Testis (tissue), 3 donors: ENCODE measurements around the gene KRT34. TPM values are rescaled to one million over a fixed set of nuclear protein-coding genes. Genes with fewer than 3 reads are reported as not detected.

Source experiments
- DNase-seq: peaks from one replicate; pipeline ENCODE4 v3.0.0-alpha.2; 2019
- H3K27ac ChIP-seq, 2 donors: fragments of 200-600 bp; sonication (generic); one replicate each; pipeline ENCODE4 v1.5.1; 2019
- H3K27me3 ChIP-seq: fragments of 200-600 bp; sonication (generic); one replicate; pipeline ENCODE4 v1.5.1; 2019
- H3K36me3 ChIP-seq: fragments of 200-600 bp; sonication (generic); one replicate; pipeline ENCODE4 v1.5.1; 2017; ENCODE audit warnings: low read depth; ENCODE audit errors: missing control alignments
- H3K4me1 ChIP-seq: fragments of 200-600 bp; sonication (generic); one replicate; pipeline ENCODE4 v1.5.1; 2019
- H3K4me3 ChIP-seq, 2 donors: fragments of 200-600 bp; sonication (generic); one replicate each; pipeline ENCODE4 v1.5.1; 2017 to 2019
- H3K9me3 ChIP-seq: fragments of 200-600 bp; sonication (generic); one replicate; pipeline ENCODE4 v1.5.1; 2017
- POLR2A ChIP-seq: fragments of 450-650 bp; IDR thresholded peaks from one replicate; pipeline ENCODE4 v1.6.1; 2017; ENCODE audit warnings: antibody characterized with exemption, mild to moderate bottlenecking, moderate library complexity
- WGBS, 2 donors: methylation state at CpG; one replicate each; pipeline ENCODE4 v1.1.5; 2018; 5-methylcytosine and 5-hydroxymethylcytosine counted together
- intact Hi-C: fragments of 100-400 bp; cut with DNase I; formaldehyde crosslinking; loops from one replicate; pipeline ENCODE4 v1.15.1; 2023; ENCODE audit warnings: low total_unique reads
- polyA plus RNA-seq: library from polyadenylated mRNA; stranded (reverse); fragments of 350-450 nt; fragmentation: Illumina TruSeq; extraction: RNeasy Lipid Tissue Mini Kit (QIAGEN cat#74804); gene quantifications from one replicate; pipeline ENCODE4 v1.2.3, GENCODE V29; 2014; ENCODE audit warnings: low read depth, low replicate concordance; ENCODE audit not compliant: insufficient read depth
- total RNA-seq, 2 donors: library from RNA; depleted of rRNA; stranded (reverse); fragments of >200 nt; gene quantifications; one replicate each; pipeline ENCODE4 v1.2.3, GENCODE V29; 2016
- TF ChIP-seq, protein P1 (sequence below), 3 experiments: fragments of 450-650 bp in 2 of 3; fragments of 200-600 bp in 1 of 3; sonication (generic) in 1 of 3; IDR thresholded peaks; one replicate each; pipeline ENCODE4 v1.5.1; 2016 to 2019; ENCODE audit warnings: antibody characterized with exemption in 3 of 3, mild to moderate bottlenecking in 2 of 3, moderate library complexity in 1 of 3

The KRT34 gene
- total and polyA plus RNA-seq, 3 donors from 2014 or later: 0.50 to 1.2 (median 0.55) TPM

DNA sequence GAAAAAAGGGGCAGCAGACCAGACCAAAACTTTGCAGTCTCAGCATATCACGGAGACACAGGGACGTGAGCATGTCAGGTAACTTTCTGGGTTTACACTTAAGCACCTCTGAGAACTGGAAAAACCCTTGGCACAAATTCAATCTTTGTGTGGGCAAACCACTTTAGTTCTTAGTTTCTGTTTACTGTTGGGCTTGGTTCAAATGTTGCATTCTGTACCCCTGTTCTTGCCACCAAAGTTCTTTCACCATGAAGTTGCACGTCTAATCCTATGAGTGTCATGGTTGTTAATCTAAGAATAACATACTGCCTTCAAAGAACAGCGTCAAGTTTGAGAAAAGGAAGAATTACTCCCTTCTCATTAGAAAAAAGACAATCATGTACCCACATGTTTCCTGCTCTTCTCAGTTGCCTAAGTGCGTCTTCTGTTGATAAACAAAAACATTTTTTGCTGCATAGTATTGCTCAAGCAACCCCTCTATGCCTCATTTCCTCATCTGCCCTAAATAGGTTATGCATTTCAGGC, 43.1 kb downstream of the KRT34 start:
- H3K9me3 ChIP-seq: no peaks in the 10 kb centered on the region
- TF ChIP-seq POLR2A: no peak
- TF ChIP-seq, protein P1, sequence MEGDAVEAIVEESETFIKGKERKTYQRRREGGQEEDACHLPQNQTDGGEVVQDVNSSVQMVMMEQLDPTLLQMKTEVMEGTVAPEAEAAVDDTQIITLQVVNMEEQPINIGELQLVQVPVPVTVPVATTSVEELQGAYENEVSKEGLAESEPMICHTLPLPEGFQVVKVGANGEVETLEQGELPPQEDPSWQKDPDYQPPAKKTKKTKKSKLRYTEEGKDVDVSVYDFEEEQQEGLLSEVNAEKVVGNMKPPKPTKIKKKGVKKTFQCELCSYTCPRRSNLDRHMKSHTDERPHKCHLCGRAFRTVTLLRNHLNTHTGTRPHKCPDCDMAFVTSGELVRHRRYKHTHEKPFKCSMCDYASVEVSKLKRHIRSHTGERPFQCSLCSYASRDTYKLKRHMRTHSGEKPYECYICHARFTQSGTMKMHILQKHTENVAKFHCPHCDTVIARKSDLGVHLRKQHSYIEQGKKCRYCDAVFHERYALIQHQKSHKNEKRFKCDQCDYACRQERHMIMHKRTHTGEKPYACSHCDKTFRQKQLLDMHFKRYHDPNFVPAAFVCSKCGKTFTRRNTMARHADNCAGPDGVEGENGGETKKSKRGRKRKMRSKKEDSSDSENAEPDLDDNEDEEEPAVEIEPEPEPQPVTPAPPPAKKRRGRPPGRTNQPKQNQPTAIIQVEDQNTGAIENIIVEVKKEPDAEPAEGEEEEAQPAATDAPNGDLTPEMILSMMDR (IDR thresholded peaks at IDR 0.05): no peak
- DNase-seq: no peak
- H3K27me3 ChIP-seq: no peaks in the 10 kb centered on the region
- 64 to 70% methylated on average over 5 of the region's 5 CpGs for WGBS, 2 donors
- no peaks in the 10 kb centered on the region for H3K36me3 ChIP-seq
- intact Hi-C loops: no loop called here
- H3K27ac ChIP-seq: no peak overlapping the region
- no peak overlapping the region for H3K4me3 ChIP-seq
- no peaks in the 10 kb centered on the region for H3K4me1 ChIP-seq

DNA sequence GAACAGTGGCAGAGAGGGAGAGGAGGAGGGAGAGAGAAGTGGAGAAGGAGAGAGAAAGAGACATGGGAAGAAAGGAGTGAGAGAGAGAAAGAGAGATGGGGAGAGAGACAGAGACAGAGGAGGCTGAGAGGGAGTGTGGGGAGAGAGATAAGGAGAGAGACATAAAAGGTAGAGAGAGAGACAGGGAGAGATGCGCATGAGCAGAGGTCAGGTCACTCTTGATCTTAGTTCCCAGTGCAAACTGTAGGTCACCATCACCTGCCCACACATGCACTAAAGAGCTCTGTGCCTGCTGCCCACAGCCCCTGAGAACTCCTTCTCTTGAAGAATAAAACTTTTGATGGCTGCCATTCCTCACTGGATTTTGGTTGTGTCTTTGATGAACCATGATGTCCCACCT, 46.4 kb downstream of the KRT34 start:
- DNase-seq: no peak
- Histone ChIP-seq H3K36me3 (no peaks in the 10 kb centered on the region), H3K4me1 (no peaks in the 10 kb centered on the region), H3K9me3 (no peaks in the 10 kb centered on the region), H3K27me3 (no peaks in the 10 kb centered on the region), H3K4me3 (no peak overlapping the region), H3K27ac (no peak overlapping the region)
- TF ChIP-seq, protein P1 (IDR thresholded peaks at IDR 0.05): no peak
- TF ChIP-seq POLR2A: no peak
- 87% methylated on average over 1 of the region's 1 CpG for WGBS, 2 donors
- intact Hi-C loops: no loop called here

DNA sequence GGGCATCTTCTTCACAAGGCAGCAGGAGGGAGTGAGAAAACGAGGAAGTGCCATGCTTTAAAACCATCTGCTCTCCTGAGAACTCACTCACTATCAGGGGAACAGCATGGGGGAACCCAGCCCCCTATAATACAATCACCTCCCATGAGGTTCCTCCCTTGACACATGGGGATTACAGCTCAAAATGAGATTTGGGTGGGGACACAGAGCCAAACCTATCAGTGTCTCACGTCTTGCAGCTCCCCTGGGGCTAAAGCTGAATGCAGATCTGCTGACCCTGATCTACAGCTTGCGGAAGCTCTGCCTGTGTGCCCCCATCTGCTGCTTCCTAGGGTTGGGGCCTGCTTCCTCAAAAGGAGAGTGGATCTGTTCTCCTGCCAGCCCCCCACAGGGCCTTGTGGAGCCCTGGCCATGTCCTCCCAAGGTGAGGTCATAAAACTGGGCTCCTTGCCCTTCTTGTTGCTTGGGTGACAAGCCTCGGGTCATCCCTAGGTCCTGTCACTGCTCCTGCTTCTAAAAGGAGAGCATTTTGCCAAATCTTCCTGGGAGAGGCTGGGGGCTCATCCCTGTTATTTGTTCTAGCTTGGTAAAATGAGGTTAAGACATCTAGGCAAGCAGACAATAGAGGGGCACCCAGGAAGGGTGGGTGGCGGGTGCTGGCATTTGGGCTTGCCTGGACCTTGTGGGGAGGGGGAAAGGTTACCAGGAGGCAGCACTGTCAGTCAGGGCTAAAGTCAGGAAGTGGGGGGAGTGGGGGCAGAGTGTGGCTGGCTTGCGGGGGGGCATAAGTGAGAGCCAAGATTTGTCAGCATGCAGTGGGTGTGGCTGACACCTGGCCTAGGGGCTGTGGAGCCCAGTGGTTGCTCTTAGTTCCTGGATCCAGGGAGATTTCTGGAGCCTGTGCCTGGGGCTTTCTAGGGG, 47.5 kb downstream of the KRT34 start:
- intact Hi-C loops: no loop called here
- no peak for TF ChIP-seq POLR2A
- TF ChIP-seq, protein P1 (IDR thresholded peaks at IDR 0.05): no peak
- no peak for DNase-seq
- Histone ChIP-seq H3K36me3 (no peaks in the 10 kb centered on the region), H3K4me1 (no peaks in the 10 kb centered on the region), H3K27ac (no peak overlapping the region), H3K4me3 (no peak overlapping the region), H3K9me3 (no peaks in the 10 kb centered on the region), H3K27me3 (no peaks in the 10 kb centered on the region)
- WGBS, 2 donors: 84 to 87% methylated on average over 3 to 6 of the region's 6 CpGs

DNA sequence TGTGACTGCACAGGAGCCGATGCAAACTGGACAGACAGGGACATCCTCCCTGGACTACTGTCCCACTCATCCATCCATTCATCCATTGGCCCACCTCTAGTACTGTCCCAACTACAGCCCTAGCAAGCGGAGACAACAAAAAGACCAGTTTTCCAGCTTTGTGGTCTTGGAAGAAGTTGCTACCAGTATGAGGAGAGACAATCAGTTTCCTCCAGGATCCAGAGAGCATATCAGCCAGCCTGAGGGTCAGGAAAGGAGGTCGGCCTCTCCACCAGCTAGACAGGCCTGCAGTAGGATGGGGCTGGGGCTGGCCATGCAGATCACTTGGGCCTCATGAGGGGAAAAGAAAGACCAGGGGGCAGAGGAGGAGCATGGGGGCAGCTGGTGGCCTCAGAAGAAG, 48.3 kb downstream of the KRT34 start:
- TF ChIP-seq, protein P1 (IDR thresholded peaks at IDR 0.05): no peak
- TF ChIP-seq POLR2A: no peak
- no peak for DNase-seq
- Histone ChIP-seq H3K4me3 (no peak overlapping the region), H3K4me1 (no peaks in the 10 kb centered on the region), H3K36me3 (no peaks in the 10 kb centered on the region), H3K27ac (no peak overlapping the region), H3K27me3 (no peaks in the 10 kb centered on the region), H3K9me3 (no peaks in the 10 kb centered on the region)
- intact Hi-C loops: no loop called here
- WGBS, 2 donors: 96 to 100% methylated on average over 2 to 3 of the region's 3 CpGs
